Measurements from ENCODE around the gene GRAMD2B.
"Not testable (repeated sequence)": the region's sequence is repeated elsewhere in the genome, so short reads cannot be mapped to it uniquely, and the experiment has no call there.

Gene GRAMD2B

DNA sequence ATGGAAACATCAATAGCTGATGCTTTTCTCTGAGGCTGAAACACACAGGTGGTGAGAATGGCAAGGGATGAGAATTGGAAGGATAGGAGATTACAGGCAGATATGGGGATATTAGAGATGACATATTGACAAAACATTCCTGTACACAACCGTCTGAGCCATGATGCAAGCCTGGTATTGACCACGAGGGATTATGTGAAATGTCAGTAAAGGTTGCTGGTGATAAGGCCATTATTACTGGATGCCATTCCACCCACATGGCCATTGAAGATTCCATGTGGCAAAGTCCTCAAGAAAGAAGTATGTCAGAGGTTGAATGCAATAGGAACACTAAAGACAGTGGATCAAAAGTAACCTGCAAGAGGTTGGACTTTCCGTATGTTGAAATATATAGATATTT lies 15.7 kb downstream of the GRAMD2B start:
- H3K9ac ChIP-seq (ENCODE audit: low read length), result no peak overlapping the region
- H3K4me1 ChIP-seq (ENCODE audit: insufficient read depth, low read length), result peaks cover under 1% of the 10 kb centered on the region
- no peak overlapping the region for H3K27ac ChIP-seq (ENCODE audit: low read depth, low read length)
- H3K27me3 ChIP-seq (ENCODE audit: control insufficient read depth in 1 of 2, insufficient read depth in 2 of 2, low read length in 2 of 2), result no peaks in the 10 kb centered on the region
- no peaks in the 10 kb centered on the region for H3K9me3 ChIP-seq (ENCODE audit: low read length)
- peaks cover 5% of the 10 kb centered on the region for H3K36me3 ChIP-seq (ENCODE audit: insufficient read depth, low read length)
- no peak overlapping the region for H3K4me3 ChIP-seq (ENCODE audit: low read depth in 1 of 2, low read length in 2 of 2)

DNA sequence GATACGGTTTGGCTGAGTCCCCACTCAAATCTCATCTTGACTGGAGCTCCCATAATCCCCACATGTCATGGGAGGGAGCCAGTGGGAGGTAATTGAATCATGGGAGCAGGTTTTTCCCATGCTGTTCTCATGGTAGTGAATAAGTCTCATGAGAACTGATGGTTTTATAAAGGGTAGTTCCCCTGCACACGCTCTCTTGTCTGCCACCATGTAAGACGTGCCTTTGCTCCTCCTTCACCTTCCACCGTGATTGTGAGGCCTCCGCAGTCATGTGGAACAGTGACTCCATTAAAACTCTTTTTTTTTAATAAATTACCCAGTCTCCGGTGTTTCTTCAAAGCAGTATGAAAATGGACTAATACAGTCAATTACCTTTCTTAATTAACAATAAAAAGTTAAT lies 16.5 kb downstream of the GRAMD2B start:
- H3K27me3 ChIP-seq (ENCODE audit: control insufficient read depth in 1 of 2, insufficient read depth in 2 of 2, low read length in 2 of 2); H3K4me3 ChIP-seq (ENCODE audit: low read depth in 1 of 2, low read length in 2 of 2); H3K27ac ChIP-seq (ENCODE audit: low read depth, low read length); H3K9me3 ChIP-seq (ENCODE audit: low read length); H3K4me1 ChIP-seq (ENCODE audit: insufficient read depth, low read length); H3K36me3 ChIP-seq (ENCODE audit: insufficient read depth, low read length); H3K9ac ChIP-seq (ENCODE audit: low read length): not testable (repeated sequence)

DNA sequence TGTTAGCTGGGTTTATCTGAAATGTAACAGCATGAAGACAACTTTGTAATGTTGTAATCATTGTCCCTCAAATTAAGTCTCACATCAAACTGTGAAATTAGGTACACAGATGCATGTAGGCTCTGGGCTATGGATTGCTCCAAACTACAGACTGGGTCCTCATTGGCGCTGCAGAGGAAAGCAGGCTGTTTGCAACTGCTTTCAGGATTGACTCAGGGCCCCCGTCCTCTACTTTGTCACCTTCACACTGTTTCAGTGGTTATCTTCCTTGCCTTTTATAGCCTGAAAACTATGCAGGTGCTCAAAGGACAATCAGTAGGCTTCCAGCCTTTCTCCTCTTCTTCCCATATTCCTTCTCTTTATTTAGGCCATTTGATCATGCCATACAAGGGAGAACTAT lies 18.0 kb downstream of the GRAMD2B start:
- Histone ChIP-seq H3K4me1 (ENCODE audit: insufficient read depth, low read length) (no peaks in the 10 kb centered on the region), H3K36me3 (ENCODE audit: insufficient read depth, low read length) (peaks cover 9% of the 10 kb centered on the region), H3K9ac (ENCODE audit: low read length) (no peak overlapping the region), H3K27ac (ENCODE audit: low read depth, low read length) (no peak overlapping the region), H3K9me3 (ENCODE audit: low read length) (no peaks in the 10 kb centered on the region), H3K27me3 (ENCODE audit: control insufficient read depth in 1 of 2, insufficient read depth in 2 of 2, low read length in 2 of 2) (no peaks in the 10 kb centered on the region), H3K4me3 (ENCODE audit: low read depth in 1 of 2, low read length in 2 of 2) (no peak overlapping the region)

DNA sequence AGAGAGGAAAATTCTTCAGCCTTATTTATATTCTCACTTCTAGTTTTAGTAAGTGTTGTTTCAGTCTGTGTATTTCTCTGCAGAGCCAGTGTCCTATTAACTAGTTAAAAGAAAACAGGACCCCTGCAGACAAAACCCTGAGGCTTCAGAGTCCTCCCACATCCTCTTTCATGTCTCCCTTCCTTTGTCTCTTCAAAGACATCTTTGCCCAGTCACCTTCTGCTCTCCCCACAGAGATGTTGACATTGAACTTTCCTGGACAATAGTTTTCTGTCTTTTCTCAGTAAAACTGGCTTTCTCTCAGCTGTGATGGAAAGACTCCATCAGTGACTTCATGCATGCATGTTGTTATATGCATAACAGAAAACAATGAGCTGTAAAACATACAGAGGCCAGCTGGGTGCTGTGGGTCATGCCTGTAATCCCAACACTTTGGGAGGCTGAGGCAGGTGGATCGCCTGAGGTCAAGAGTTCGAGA lies 20.2 kb downstream of the GRAMD2B start:
- peaks cover 3% of the 10 kb centered on the region for H3K36me3 ChIP-seq (ENCODE audit: insufficient read depth, low read length)
- peak overlapping the region; percentile 17 for H3K27ac ChIP-seq (ENCODE audit: low read depth, low read length)
- no peaks in the 10 kb centered on the region for H3K9me3 ChIP-seq (ENCODE audit: low read length)
- no peak overlapping the region for H3K9ac ChIP-seq (ENCODE audit: low read length)
- no peak overlapping the region for H3K4me3 ChIP-seq (ENCODE audit: low read depth in 1 of 2, low read length in 2 of 2)
- H3K27me3 ChIP-seq (ENCODE audit: control insufficient read depth in 1 of 2, insufficient read depth in 2 of 2, low read length in 2 of 2), result no peaks in the 10 kb centered on the region
- H3K4me1 ChIP-seq (ENCODE audit: insufficient read depth, low read length), result no peaks in the 10 kb centered on the region

DNA sequence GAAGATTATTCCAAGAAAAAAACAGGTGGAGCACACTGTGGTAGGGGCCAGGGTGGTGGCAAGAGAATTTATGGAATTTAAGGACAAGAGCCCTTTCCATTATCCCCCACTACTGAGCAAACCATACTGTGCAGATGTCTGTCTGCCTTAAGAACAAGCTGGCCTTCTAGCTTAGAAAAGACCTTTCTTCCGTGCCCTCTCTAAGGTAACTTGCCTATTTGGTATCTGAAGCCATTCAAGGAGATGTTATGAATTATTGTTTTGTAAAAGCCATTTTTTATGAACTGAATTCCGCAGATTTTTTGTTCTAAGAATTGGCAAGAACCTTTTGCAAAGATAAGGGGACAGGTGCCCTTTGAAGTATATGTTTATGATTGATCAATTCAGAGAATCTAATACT lies 20.9 kb downstream of the GRAMD2B start:
- no peaks in the 10 kb centered on the region for H3K9me3 ChIP-seq (ENCODE audit: low read length)
- H3K36me3 ChIP-seq (ENCODE audit: insufficient read depth, low read length), result peaks cover 3% of the 10 kb centered on the region
- no peak overlapping the region for H3K27ac ChIP-seq (ENCODE audit: low read depth, low read length)
- no peaks in the 10 kb centered on the region for H3K27me3 ChIP-seq (ENCODE audit: control insufficient read depth in 1 of 2, insufficient read depth in 2 of 2, low read length in 2 of 2)
- no peak overlapping the region for H3K9ac ChIP-seq (ENCODE audit: low read length)
- H3K4me1 ChIP-seq (ENCODE audit: insufficient read depth, low read length), result no peaks in the 10 kb centered on the region
- no peak overlapping the region for H3K4me3 ChIP-seq (ENCODE audit: low read depth in 1 of 2, low read length in 2 of 2)

DNA sequence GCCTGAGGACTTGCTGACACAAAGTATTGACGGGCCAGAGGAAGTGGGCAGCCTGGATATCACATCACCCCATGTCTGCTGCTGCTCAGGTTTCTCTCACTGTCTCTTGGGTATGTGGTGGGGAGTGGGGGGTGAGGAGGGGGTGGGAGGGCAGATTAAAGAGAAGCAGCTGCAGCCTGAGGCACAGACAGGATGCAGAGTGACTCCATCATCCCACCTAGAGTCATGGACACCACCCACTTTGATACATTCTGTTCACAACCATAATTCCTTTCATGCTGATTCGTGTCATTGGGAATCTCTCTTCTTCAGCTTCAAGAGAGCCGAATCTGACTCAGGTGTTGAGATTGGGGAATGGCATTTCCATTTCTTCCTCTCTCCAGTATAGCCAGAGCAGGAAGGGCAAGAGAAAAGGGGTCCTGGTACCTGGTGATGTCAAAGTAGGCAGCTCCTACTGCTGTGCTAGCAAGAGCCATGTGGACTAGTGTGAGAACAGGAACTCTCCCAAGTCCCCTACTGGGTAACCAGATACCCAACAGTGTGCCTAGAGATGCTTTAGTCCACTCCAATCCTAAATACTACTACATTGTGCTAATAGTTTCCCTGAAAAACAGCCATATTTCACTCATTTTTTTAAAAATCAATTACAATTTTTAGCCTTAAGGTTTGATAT lies 22.4 kb downstream of the GRAMD2B start:
- Histone ChIP-seq H3K27ac (ENCODE audit: low read depth, low read length) (no peak overlapping the region), H3K36me3 (ENCODE audit: insufficient read depth, low read length) (peaks cover 3% of the 10 kb centered on the region), H3K4me3 (ENCODE audit: low read depth in 1 of 2, low read length in 2 of 2) (no peak overlapping the region), H3K9me3 (ENCODE audit: low read length) (no peaks in the 10 kb centered on the region), H3K4me1 (ENCODE audit: insufficient read depth, low read length) (peaks cover 13% of the 10 kb centered on the region), H3K27me3 (ENCODE audit: control insufficient read depth in 1 of 2, insufficient read depth in 2 of 2, low read length in 2 of 2) (no peaks in the 10 kb centered on the region), H3K9ac (ENCODE audit: low read length) (no peak overlapping the region)

DNA sequence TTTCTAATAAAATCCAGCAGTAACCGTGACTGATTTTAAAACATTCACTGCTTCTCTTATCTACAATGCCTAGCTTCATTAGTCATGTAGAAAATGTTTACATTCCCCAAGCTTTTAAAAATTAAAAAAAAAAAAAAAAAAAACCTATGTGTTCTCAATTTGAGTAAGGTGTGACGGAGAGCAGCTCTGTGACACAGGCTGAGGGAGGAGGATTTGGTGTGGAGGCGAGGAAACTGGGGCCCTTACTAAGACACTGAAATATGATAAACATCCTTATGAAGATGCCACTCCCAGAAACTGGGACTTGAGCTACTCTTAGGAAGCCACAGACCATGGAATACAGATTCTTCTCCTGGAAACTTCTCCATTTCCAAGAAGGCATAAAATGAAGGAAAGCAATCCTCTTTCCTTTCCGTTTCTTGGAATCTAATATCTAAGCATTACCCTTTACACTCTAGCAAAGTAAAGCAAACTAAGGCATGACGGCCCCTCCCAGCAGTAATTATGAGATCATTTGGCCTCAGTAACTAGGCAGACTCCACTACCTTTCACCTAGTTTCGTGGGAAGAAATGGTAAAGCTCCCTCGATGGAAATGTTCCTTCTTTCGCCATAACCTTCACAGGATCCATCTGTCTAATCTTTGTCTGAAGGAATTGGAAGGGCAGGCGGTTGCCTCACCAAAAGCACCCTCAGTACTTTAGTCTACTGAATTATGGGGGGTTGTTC lies 23.5 kb downstream of the GRAMD2B start:
- Histone ChIP-seq H3K27ac (ENCODE audit: low read depth, low read length) (no peak overlapping the region), H3K9ac (ENCODE audit: low read length) (no peak overlapping the region), H3K27me3 (ENCODE audit: control insufficient read depth in 1 of 2, insufficient read depth in 2 of 2, low read length in 2 of 2) (no peaks in the 10 kb centered on the region), H3K4me1 (ENCODE audit: insufficient read depth, low read length) (peaks cover 22% of the 10 kb centered on the region), H3K4me3 (ENCODE audit: low read depth in 1 of 2, low read length in 2 of 2) (no peak overlapping the region), H3K36me3 (ENCODE audit: insufficient read depth, low read length) (peaks cover 3% of the 10 kb centered on the region), H3K9me3 (ENCODE audit: low read length) (no peaks in the 10 kb centered on the region)

DNA sequence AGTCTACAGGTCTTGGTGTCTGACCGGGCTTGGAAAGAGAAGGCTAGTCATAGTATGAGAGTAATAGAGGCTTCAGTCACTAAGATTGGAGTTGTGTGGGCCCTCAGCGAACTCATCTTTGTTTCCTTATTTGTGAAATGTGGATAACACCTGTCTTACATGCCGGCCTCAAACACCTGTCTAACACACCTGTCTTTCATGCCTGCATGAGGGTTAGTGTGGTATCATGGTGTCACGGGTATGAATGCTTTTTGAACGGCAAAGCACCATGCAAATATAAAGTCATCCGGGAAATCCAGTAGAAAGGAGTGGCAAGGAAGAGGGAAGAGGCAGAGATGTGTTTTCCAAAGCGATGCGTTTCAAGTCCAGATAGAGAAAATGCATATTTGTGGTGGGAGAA lies 25.5 kb downstream of the GRAMD2B start:
- H3K27me3 ChIP-seq (ENCODE audit: control insufficient read depth in 1 of 2, insufficient read depth in 2 of 2, low read length in 2 of 2), result no peaks in the 10 kb centered on the region
- H3K27ac ChIP-seq (ENCODE audit: low read depth, low read length), result no peak overlapping the region

DNA sequence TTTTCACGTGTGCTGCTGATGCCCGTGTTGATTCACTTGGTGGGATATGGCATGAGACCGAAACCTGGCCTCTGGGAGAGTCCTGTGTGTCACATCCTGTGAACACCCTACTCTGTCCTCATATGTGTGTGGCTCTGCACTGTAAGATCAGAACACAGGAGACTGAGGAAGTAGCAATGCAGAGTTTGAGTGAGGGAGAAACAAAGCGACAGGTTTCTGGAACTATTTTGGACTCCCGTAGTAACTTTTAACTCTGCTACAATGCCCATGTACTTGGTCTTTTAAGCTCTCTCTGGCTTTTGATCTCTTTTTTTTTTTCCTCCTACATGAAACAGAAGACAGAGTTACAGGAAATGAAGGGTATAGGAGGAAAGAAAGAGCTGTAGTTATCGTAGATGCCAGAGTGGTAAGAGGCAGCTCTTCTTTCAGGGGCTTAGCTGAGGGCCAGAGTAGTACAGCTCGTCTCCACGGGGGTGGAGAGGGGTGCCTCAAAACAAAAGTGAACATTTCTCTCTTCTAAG lies 26.6 kb downstream of the GRAMD2B start:
- no peak overlapping the region for H3K4me3 ChIP-seq (ENCODE audit: low read depth in 1 of 2, low read length in 2 of 2)

More for the DNA sequence above, 25.5 kb downstream of the GRAMD2B start:
- peaks cover 3% of the 10 kb centered on the region for H3K36me3 ChIP-seq (ENCODE audit: insufficient read depth, low read length)
- no peaks in the 10 kb centered on the region for H3K9me3 ChIP-seq (ENCODE audit: low read length)
- no peak overlapping the region for H3K9ac ChIP-seq (ENCODE audit: low read length)
- H3K4me1 ChIP-seq (ENCODE audit: insufficient read depth, low read length), result peaks cover 23% of the 10 kb centered on the region
- no peak overlapping the region for H3K4me3 ChIP-seq (ENCODE audit: low read depth in 1 of 2, low read length in 2 of 2)

DNA sequence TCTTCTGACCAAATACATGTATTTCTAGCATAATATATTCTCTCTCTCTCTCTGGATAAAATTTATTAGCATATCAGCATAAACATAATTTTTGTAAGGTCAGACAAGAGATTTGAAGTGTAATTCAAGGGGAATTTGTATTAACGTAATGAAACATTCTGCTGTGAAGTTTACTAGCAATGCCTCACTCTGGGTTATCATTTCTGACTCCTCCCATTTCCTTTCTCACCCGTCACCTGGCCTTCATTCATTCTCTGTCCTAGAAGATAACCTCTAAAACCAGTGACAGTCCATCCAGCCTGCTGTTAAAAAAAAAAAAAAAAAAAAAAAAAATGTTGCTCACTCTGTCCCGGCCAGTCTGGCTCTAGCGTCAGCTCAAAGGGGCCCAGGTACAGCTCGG lies 27.1 kb downstream of the GRAMD2B start:
- Histone ChIP-seq H3K9me3 (ENCODE audit: low read length) (no peaks in the 10 kb centered on the region), H3K36me3 (ENCODE audit: insufficient read depth, low read length) (peaks cover 3% of the 10 kb centered on the region), H3K4me1 (ENCODE audit: insufficient read depth, low read length) (peaks cover 28% of the 10 kb centered on the region), H3K9ac (ENCODE audit: low read length) (no peak overlapping the region), H3K4me3 (ENCODE audit: low read depth in 1 of 2, low read length in 2 of 2) (no peak overlapping the region), H3K27me3 (ENCODE audit: control insufficient read depth in 1 of 2, insufficient read depth in 2 of 2, low read length in 2 of 2) (no peaks in the 10 kb centered on the region), H3K27ac (ENCODE audit: low read depth, low read length) (no peak overlapping the region)

More for the DNA sequence above, 26.6 kb downstream of the GRAMD2B start:
- H3K9ac ChIP-seq (ENCODE audit: low read length), result peak overlapping the region; percentile 22
- no peaks in the 10 kb centered on the region for H3K27me3 ChIP-seq (ENCODE audit: control insufficient read depth in 1 of 2, insufficient read depth in 2 of 2, low read length in 2 of 2)
- H3K4me1 ChIP-seq (ENCODE audit: insufficient read depth, low read length), result peaks cover 23% of the 10 kb centered on the region
- peaks cover 3% of the 10 kb centered on the region for H3K36me3 ChIP-seq (ENCODE audit: insufficient read depth, low read length)
- no peaks in the 10 kb centered on the region for H3K9me3 ChIP-seq (ENCODE audit: low read length)
- H3K27ac ChIP-seq (ENCODE audit: low read depth, low read length), result no peak overlapping the region

DNA sequence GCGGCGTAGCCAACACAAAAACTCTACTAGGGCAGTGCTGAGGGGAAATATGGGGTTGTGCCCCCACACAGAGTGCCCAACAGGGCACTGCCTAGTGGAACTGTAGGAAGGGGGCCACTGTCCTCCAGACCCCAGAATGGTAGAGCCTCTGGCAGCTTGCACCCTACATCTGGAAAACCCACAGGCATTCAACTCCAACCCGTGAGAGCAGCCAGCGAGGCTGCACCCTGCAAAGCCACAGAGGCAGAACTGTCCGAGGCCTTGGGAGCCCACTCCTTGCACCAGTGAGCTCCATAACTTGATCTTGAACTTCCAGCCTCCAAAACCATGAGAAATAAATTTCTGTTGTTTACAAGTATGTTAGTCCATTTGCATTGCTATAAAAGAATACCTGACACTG lies 27.7 kb downstream of the GRAMD2B start:
- Histone ChIP-seq H3K9me3 (ENCODE audit: low read length) (no peaks in the 10 kb centered on the region), H3K36me3 (ENCODE audit: insufficient read depth, low read length) (no peaks in the 10 kb centered on the region), H3K27me3 (ENCODE audit: control insufficient read depth in 1 of 2, insufficient read depth in 2 of 2, low read length in 2 of 2) (no peaks in the 10 kb centered on the region), H3K4me3 (ENCODE audit: low read depth in 1 of 2, low read length in 2 of 2) (no peak overlapping the region), H3K27ac (ENCODE audit: low read depth, low read length) (no peak overlapping the region), H3K4me1 (ENCODE audit: insufficient read depth, low read length) (peaks cover 28% of the 10 kb centered on the region), H3K9ac (ENCODE audit: low read length) (no peak overlapping the region)
